ENCODE results near the gene INTS14. TPM values are rescaled to one million over a fixed set of nuclear protein-coding genes. Genes with fewer than 3 reads are reported as not detected.

The INTS14 gene
- total RNA-seq, 4 donors from 2014 or later = 15.9 to 48.2 (median 28.5) TPM

GRCh38 chr15:65626856-65627255, 15.9 kb upstream of the INTS14 start:
- H3K36me3 ChIP-seq = no peaks in the 10 kb centered on the region
- H3K4me3 ChIP-seq = no peak overlapping the region
- no peak for TF ChIP-seq POLR2A (IDR thresholded peaks at IDR 0.05)
- no peak for TF ChIP-seq CTCF (IDR thresholded peaks at IDR 0.05)
- H3K27me3 ChIP-seq = no peaks in the 10 kb centered on the region
- DNase-seq = no peak
- no peaks in the 10 kb centered on the region for H3K9me3 ChIP-seq
- H3K27ac ChIP-seq = no peak overlapping the region
- intact Hi-C loops (cut with DNase I; ENCODE audit: low total_unique reads) = no loop called here
- no peaks in the 10 kb centered on the region for H3K4me1 ChIP-seq

- Histone ChIP-seq H3K27me3 (no peaks in the 10 kb centered on the region), H3K4me1 (no peaks in the 10 kb centered on the region), H3K36me3 (no peaks in the 10 kb centered on the region), H3K9me3 (no peaks in the 10 kb centered on the region), H3K27ac (no peak overlapping the region), H3K4me3 (no peak overlapping the region)
- no peak for TF ChIP-seq CTCF (IDR thresholded peaks at IDR 0.05)
- TF ChIP-seq POLR2A (IDR thresholded peaks at IDR 0.05) = no peak
- DNase-seq = no peak
- intact Hi-C loops (cut with DNase I; ENCODE audit: low total_unique reads) = no loop called here
Measured at GRCh38 chr15:65623103-65623502, 12.2 kb upstream of the INTS14 start.

GRCh38 chr15:65621638-65622037, 10.7 kb upstream of the INTS14 start, which contains the start of gene SLC24A1:
Gene SLC24A1, plus strand, starts transcription at chr15:65621938. Its CDS starts 2,143 bp downstream, at chr15:65624081.
- DNase-seq = no peak
- no peak within 1 kb of the TSS for H3K4me3 ChIP-seq
- H3K27me3 ChIP-seq = no peaks in the 10 kb centered on the region
- no peaks in the 10 kb centered on the region for H3K36me3 ChIP-seq
- no peaks in the 10 kb centered on the region for H3K9me3 ChIP-seq
- intact Hi-C loops (cut with DNase I; ENCODE audit: low total_unique reads) = no loop called here
- TF ChIP-seq CTCF (IDR thresholded peaks at IDR 0.05) (no peak), POLR2A (IDR thresholded peaks at IDR 0.05) (no peak)
- H3K27ac ChIP-seq = no peak within 1 kb of the TSS
- H3K4me1 ChIP-seq = no peaks in the 10 kb centered on the region

DNA sequence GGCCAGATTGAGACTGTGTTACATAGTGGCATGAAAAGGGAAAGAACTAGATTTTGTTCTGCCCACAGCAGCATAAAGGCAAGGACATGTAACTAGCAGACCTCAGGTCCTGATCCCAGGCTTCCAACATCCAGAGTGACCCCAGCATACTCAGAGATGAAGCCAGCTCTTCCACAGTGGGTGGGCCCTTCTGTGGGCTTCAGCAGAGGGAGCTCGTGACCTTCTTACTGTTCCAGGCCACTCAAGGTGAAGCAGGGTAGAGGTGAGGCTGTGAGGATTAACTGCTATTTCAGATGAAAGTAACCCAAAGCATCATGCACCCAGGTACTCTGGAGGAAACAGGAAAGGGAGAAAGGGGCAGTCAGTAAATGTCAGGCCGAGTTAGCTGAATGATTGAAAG, 9.9 kb upstream of the INTS14 start:
- H3K36me3 ChIP-seq = no peaks in the 10 kb centered on the region
- H3K27me3 ChIP-seq = no peaks in the 10 kb centered on the region
- intact Hi-C loops (cut with DNase I; ENCODE audit: low total_unique reads) = no loop called here
- H3K9me3 ChIP-seq = no peaks in the 10 kb centered on the region
- no peak for TF ChIP-seq POLR2A (IDR thresholded peaks at IDR 0.05)
- no peak for TF ChIP-seq CTCF (IDR thresholded peaks at IDR 0.05)
- H3K4me3 ChIP-seq = no peak overlapping the region
- no peak overlapping the region for H3K27ac ChIP-seq
- H3K4me1 ChIP-seq = no peaks in the 10 kb centered on the region
- no peak for DNase-seq

DNA sequence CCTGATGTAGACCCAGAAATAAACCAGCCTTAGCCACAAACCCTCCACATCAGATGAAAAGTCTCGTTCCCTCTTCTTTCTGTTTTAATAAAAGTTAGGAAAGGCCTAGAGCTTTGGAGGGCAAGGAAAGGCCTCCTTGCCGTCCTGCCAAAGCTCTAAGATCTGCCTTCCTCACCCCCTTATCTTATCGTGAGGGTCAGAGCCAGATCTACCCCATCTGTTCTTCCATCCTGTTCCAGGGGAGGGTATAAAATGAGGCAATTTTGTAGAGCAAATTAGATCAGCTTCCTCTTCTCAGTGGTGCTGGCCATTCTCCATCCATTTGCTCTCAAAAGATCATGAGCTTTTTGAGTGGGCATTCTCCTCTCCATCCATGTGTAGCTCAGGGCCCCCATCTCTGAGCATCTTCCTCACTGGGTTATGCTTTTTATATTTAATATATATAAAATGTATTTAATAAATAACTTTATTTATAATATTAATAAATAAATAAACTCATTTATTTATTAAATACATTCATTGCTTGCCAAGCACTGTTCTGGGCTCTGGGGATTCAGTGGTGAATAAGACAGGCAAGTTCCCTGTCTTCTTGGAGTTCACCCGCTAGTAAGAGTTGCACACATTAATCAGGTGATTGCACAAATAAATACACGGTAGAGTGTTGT, 8.8 kb upstream of the INTS14 start:
- H3K27ac ChIP-seq = no peak overlapping the region
- DNase-seq = no peak
- H3K9me3 ChIP-seq = no peaks in the 10 kb centered on the region
- H3K4me3 ChIP-seq = no peak overlapping the region
- H3K36me3 ChIP-seq = no peaks in the 10 kb centered on the region
- H3K27me3 ChIP-seq = no peaks in the 10 kb centered on the region
- intact Hi-C loops (cut with DNase I; ENCODE audit: low total_unique reads) = no loop called here
- TF ChIP-seq CTCF (IDR thresholded peaks at IDR 0.05) = no peak
- no peak for TF ChIP-seq POLR2A (IDR thresholded peaks at IDR 0.05)
- H3K4me1 ChIP-seq = no peaks in the 10 kb centered on the region

Data from uterus (tissue), 4 donors.